PC-3 (cell line): ENCODE measurements around the gene MEPCE.

Source experiments
- EZH2 ChIP-seq: fragments of 300-600 bp; sonication (generic); IDR thresholded peaks from one replicate; pipeline ENCODE4 v1.6.1; 2017; ENCODE audit warnings: antibody characterized with exemption, mild to moderate bottlenecking, low read length; ENCODE audit not compliant: unreplicated experiment
- TF ChIP-seq, protein P1 (sequence below): fragments of 300-600 bp; sonication (generic); conservative IDR thresholded peaks from 2 replicates; pipeline ENCODE4 v1.5.1; 2017; ENCODE audit warnings: antibody characterized with exemption, low read depth, mild to moderate bottlenecking, low read length

DNA sequence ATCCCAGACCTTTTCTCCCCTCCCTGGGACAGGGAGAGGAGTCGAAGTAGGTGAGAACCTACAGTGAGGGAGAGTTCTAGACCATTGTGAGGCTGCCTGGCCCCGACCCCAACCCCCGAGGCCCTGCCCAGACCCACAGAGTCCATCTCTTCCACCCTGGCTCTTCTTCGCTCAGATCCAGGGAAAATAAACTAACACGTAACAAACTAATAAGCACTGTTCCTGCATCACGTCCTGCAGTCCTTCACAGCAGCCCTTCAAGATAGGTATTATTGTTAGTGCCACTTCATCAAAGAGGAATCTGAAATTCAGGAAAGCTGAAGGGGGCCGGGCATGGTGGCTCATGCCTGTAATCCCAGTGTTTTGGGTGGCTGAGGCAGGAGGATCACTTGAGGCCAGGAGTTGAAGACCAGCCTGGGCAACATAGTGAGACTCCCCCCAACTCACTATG lies 34.6 kb downstream of the MEPCE start, which contains the start of gene SPACDR:
- TF ChIP-seq, protein P1, sequence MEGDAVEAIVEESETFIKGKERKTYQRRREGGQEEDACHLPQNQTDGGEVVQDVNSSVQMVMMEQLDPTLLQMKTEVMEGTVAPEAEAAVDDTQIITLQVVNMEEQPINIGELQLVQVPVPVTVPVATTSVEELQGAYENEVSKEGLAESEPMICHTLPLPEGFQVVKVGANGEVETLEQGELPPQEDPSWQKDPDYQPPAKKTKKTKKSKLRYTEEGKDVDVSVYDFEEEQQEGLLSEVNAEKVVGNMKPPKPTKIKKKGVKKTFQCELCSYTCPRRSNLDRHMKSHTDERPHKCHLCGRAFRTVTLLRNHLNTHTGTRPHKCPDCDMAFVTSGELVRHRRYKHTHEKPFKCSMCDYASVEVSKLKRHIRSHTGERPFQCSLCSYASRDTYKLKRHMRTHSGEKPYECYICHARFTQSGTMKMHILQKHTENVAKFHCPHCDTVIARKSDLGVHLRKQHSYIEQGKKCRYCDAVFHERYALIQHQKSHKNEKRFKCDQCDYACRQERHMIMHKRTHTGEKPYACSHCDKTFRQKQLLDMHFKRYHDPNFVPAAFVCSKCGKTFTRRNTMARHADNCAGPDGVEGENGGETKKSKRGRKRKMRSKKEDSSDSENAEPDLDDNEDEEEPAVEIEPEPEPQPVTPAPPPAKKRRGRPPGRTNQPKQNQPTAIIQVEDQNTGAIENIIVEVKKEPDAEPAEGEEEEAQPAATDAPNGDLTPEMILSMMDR = no peak
- TF ChIP-seq EZH2 = no peak
